HG02588 (cell line): ENCODE data around the gene NELL1.
"Not testable (repeated sequence)": the region's sequence is repeated elsewhere in the genome, so short reads cannot be mapped to it uniquely, and the experiment has no call there.

ENCODE experiments used
- ATAC-seq: cut with Tn5 transposase; IDR thresholded peaks from one replicate; pipeline ENCODE4 v1.9.1; 2021; ENCODE audit warnings: mild to moderate bottlenecking, moderate library complexity; ENCODE audit not compliant: unreplicated experiment

The NELL1 gene

DNA sequence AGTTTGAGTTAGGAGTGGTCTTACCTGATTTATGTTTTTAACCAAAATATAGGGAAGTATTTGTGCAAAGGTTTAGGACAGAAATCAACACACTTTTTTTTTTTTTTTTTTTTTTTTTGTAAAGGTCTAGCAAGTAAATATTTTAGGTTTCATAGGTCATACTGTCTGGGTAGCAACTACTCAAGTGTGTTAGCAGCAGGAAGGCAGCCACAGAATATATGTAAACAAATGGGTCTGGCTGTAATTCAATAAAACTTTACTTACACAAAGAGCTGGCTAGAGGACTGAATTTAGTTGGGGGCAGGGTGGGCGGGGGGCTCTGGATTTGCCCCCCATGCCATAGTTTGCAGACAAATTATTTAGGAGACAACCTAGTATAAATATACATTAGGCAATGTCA lies 510.4 kb downstream of the NELL1 start:
- ATAC-seq = no peak

DNA sequence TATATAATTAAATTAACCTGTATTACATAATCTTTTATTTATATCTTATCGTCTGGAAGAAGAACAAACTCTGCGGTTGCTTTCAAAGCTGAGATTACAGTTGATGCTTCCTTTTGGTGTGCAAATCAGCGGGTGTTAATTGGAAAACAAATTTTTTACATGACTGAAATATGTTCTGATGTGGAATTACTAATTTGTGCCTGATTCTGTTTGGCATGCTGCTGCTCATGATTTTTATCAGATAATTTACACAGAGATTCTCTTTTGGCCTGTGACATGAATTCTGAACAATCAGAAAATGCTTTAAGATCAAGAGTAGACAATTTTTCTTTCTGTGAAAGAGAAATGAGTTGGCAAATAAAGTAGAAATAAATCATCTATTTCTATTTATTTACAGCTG lies 510.8 kb downstream of the NELL1 start:
- ATAC-seq = no peak

DNA sequence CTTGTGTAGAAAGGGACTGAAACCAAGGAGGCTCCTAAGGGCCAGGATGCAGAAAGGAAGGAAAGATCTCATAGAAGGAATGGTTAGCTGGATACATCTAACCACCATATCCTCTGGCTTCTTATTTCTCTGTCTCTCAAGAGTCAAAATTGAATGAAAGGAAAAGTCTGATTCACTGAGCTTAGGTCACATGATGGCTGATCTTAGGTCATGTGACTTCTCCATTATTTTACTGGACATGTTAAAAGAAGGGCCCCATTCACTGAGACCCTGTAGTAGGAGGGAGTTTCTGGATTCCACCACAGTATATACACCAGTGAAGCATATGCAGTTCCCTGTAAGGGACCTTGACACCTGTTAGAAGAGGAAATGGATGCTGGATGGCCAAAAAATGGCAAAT lies 516.6 kb downstream of the NELL1 start:
- no peak for ATAC-seq

DNA sequence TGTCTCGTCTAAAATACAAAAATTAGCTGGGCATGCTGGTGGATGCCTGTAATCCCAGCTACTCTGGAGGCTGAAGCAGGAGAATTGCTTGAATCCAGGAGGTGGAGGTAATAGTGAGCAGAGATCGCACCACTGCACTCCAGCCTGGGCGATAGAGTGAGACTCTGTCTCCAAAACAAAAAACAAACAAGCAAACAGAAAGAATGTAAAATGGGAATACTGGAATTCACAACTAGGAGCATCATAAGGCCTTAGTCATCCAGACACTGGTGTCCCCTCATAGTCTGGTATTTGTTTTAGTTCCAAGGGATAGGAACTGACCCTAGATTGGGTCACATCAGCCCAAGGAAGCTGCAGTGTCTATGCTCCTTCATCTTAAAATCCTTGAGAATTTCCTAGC lies 520.8 kb downstream of the NELL1 start:
- ATAC-seq = no peak

DNA sequence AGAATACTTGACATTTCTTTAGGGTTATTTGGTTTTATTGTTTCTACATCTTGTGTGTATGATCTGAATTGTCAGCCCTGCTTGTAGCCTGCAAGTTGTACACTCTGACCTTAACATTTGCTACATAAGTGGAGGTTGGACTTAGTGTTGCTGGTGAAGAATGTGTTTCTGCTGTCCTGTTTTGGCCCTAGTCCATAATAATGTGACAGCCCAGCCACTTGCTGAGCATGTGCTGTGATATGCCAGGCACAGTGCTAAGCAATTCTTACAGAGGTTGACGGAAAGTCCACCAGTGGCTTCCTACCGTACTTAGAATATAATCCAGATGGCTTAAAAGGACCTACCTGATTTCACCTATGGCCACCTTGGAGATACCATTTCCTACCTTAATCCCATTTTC lies 526.6 kb downstream of the NELL1 start:
- no peak for ATAC-seq

DNA sequence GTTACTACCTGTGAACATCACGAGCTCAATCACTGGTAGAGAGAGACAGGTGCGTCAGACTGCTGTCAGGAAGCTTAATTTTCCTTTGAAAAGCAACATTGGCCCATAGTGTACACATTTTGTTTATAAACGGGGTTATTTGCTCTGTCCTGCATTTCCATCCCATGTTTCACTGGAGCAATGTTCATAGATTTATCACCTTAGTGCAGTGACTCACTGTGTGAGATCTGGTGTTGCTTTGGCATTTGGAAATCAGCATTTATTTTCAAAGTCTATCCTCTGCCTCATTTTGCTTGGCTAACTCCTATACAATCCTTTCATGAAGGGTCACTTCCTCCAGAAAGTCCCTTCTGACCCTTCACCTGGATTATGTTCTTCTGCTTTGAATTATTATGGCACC lies 529.1 kb downstream of the NELL1 start:
- no peak for ATAC-seq

DNA sequence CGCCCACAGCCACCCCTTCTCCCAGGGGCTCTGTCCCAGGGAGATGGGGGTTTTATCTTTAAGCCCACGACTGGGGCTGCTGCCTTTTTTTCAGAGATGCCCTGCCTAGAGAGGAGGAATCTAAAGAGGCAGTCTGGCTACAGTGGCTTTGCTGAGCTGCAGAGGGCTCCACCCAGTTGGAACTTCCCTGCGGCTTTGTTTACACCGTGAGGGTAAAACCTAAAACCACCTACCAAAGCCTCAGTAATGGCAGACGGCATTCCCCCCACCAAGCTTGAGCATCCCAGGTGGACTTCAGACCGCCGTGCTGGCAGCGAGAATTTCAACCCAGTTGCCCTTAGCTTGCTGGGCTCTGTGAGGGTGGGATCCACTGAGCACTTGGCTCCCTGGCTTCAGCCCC lies 535.8 kb downstream of the NELL1 start:
- ATAC-seq = no peak

DNA sequence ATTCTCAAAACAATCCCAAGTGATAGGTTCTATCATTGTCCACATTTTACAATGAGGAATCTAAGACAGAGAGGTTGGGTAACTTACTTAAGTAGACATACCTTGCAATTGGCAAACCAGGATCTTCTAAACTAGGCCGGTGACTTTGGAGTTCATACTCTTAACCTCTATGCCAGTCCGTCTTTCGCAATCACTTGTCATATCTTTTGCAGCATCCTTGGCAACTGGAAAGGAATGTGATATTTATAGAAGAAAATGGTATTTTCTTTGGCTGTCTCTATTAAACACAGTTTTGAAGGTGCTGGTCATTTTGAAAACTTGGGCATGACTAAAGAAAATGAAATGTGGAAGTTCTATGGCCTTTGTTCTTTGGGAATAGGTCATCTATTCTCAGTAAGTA lies 556.5 kb downstream of the NELL1 start:
- no peak for ATAC-seq

DNA sequence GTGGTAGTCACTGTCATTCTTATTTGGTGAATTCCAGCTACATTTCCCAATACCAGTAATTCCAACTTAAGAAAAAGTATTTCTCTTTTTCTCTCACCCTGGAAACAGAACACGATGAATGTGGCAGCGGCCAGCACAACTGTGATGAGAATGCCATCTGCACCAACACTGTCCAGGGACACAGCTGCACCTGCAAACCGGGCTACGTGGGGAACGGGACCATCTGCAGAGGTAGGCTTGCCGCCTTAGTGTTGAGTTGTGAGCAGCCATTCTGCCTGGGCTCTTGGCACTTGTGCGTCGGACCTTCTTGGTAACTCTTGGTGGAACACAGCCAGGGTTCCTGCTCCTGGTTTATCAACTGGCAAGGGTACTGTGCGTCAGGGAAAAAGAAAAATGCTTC lies 559.8 kb downstream of the NELL1 start:
- ATAC-seq = no peak

DNA sequence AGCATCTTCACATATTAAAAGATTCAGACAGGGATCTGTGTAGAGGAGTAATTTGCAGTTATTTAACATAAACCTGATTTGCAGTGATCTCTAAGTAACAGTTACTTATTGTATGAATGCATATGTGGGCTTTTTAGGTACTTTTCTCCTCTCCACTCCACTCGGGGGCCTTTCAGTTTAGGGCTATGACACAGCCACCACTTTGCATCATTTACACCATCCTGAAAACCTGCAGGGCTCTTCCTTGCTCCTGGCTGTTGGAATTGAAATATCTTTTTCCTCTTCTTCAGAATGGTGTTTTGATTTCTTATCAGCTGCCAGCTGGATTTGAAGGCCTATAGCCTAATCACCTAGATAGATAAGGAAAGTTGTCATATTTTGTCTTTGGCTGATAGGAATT lies 580.8 kb downstream of the NELL1 start:
- ATAC-seq = no peak

DNA sequence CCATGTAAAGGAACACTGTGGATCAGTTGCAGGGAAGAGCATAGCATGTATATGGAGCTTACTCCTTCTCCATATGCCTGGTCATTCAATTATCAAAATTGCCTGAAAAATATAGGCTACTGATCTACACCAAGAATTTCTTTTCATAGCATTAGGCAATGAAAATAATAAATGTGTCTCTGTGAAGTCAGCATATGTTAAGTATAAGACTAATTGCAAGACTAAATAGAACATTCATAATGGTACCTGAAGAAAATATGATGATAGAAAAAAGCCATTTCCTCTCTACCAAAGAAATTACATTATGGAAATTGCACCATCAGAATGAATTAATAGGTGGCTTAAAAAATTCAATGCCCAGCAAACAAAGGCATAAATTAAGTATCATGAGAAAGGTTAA lies 584.7 kb downstream of the NELL1 start:
- ATAC-seq = no peak

DNA sequence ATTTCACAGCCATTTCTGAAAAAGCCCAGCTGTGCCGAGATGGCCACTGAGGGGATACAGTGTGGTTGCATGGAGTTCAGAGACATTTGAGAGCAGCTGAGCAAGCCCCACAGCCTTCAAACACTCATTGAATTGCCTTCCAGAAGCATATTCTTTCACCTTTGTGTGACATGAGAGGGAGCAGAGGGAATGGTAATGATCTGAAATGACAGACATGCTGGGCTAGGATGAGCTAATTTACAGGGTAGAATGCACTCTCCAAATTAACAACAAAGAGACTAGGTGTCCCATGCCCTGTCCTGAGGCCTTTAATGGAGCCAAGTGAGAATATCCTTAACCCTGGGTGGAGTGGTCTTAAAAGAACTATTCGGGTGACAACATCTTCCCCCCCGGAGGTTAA lies 585.4 kb downstream of the NELL1 start:
- no peak for ATAC-seq

DNA sequence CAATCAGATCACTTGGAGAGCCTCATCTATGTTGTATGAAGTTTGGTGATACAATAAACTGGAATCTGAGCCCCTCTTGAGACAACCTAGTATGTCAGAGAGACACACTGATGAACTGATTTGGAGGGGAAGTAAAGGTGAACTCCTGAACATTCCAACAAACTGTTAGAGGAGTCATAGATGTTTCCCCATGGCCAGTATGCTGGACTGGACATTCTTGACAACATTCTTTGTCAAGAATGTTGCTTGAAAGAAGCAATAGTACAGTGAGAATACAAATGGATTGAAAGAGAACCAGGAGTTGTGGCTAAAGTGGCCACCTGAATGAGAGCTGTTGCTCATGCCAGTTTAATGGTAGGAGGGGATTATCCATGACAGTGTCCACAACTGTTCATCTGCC lies 588.1 kb downstream of the NELL1 start:
- no peak for ATAC-seq

DNA sequence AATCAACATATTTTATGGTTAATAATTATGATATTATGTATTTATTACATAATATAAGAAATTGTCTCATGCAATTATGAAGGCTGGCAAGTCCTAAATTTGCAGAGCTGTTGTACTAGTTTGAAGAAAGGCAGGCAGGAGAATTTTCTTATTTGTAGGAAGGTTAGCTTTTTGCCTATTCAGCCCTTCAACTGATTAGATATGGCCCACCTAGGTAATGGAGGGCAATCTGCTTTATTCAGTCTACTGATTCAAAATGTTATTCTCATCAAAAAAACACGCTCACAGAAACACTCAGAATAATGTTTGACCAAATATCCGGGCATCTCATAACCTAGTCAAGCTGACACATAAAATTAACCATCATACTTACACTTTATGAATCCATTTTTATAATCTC lies 589.0 kb downstream of the NELL1 start:
- ATAC-seq = no peak

DNA sequence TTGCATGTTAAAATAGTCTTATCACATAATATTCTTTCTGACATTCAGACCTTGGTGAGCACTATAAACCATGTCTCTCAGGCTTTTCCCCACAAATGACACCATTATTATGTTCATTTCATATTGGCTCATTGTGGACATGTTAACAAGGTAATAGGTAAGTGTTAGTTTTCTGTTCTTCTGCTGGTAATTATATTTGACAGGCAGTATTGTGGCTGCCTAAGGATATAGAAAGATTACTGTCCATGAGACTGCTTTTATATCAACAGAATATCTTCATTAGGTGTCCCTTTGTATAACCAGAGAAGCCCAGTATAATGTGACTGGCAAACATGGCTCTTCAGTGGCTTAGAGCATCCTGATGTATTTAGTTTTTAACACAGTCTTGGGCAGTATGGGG lies 590.7 kb downstream of the NELL1 start:
- ATAC-seq = no peak

DNA sequence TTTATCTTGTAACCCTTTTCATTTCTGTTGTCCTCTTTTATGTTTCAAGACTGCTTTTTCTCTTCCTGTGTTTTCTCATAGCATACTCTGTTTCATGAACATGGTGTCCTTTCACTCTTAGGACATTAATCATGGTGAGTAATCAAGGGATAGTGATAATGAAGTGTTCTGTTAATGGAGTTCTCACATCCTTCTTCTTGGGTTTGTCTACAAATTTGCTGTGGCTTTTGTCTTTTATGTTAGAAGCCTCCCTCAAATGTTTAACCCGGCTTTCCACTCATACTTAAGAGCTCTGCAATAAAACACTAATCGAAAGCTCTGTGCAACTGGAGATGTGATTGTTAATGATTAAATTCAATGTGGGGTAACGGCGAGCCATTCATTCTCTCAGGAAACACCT lies 593.6 kb downstream of the NELL1 start:
- no peak for ATAC-seq

DNA sequence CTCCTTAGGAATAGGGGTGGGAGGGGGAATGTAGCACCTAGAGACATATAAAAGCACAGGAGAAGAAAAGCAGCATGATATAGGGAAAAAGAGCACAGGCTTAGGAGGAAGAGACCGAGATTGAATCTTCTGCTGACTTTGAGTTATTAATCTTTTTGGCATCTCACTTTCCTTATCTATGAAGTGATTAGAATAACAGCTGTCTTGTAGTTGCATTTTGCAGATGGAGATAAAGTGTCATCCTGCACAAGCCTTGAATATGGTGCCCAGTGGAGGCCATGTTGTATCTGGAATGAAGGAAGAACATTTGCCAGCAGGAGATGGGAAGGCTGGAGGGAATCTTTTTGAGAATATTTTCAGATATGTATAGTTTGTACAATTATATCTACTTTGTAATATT lies 594.7 kb downstream of the NELL1 start:
- no peak for ATAC-seq

DNA sequence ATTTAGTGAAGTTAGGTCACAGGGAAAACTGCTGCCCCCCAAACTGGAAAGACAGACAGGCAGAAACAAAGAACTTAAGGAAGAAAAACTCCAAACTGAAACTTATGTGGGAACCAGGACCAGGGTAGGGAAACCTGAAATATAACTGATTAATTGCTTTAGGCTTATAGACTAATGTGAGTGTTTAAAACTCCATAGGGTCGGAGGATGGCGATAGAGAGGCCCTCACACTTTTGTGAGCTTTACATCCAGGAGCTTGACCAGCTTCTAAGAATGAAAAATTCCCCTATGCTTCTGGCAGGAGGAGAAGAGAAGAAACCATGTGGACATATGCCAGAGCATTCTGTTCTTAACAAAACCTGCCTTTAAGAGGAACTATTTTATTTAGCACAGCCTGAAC lies 598.6 kb downstream of the NELL1 start:
- no peak for ATAC-seq

DNA sequence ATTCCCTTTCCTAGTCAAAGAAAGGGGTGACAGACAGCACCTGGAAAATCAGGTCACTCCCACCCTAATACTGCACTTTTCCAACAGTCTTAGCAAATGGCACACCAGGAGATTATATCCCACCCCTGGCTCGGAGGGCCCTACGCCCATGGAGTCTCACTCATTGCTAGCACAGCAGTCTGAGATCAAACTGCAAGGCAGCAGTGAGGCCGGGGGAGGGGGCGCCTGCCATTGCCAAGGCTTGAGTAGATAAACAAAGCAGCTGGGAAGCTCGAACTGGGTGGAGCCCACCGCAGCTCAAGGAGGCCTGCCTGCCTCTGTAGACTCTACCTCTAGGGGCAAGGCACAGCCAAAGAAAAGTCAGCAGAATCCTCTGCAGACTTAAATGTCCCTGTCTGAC lies 602.8 kb downstream of the NELL1 start:
- not testable (repeated sequence) for ATAC-seq

DNA sequence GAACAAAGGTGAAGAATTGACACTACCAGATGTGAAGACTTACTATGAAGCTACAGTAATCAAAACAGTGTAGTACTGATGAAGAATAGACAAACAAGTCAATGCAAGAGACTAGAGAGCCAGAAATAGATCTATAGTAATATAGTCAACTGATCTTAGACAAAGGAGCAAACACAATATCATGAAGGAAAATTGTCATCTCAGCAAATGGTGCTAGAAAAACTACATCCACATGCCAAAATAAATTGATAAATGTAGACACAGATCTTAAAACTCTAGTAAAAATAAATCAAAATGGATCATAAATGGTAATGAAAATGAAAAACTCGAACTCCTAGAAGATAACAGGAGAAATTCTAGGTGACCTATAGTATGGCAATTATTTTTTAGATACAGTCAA lies 609.5 kb downstream of the NELL1 start:
- ATAC-seq = no peak

DNA sequence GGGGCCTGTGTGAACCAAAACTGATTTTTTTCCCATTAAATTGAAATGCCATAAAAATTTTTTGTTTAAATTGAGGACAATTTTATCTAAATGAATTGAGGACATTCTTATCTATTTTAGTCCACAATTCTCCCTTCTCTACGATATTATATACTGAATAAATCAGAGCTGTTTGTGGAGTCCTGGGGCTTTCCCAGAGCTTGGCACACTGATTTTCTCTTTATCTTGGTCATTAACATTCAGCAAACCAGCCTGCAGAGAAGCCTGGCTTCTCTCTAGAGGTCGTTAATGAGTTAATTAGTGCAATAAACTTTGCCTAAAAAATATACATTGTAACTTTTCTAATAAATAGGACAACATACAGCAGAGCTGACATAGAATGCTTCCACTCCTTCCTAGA lies 615.7 kb downstream of the NELL1 start:
- ATAC-seq = no peak

DNA sequence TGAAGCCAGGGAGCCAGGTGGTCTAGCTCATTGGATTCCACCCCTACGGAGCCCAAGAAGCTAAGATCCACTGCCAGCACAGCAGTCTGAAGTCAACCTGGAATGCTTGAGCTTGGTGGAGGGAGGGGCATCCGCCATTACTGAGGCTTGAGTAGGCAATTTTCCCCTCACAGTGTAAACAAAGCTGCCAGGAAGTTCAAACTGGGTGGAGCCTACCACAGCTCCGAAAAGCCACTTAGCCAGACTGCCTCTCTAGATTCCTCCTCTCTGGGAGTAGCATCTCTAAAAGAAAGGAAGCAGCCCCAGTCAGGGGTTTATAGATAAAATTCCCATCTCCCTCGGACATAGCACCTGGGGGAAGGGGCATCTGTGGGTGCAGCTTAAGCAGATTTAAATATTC lies 620.3 kb downstream of the NELL1 start:
- ATAC-seq = no peak

DNA sequence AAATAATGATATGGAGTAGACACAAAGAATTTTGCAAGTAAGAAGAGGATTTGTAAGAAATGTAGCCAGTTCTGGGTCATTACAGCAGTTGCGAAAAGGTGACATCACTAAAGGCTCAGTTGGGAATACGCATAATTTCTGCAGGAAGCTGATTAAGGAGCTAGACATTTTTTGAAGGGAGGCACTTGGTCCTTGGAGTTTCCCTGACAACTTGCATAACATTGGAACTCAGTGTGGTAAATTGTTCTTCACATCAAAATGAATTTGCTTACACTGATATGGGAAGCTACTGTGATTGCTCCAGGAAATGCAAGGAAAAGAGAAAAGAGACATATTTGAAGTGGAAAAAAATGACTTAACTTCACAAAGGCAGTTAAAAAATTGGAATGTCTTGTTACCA lies 626.1 kb downstream of the NELL1 start:
- ATAC-seq = no peak

DNA sequence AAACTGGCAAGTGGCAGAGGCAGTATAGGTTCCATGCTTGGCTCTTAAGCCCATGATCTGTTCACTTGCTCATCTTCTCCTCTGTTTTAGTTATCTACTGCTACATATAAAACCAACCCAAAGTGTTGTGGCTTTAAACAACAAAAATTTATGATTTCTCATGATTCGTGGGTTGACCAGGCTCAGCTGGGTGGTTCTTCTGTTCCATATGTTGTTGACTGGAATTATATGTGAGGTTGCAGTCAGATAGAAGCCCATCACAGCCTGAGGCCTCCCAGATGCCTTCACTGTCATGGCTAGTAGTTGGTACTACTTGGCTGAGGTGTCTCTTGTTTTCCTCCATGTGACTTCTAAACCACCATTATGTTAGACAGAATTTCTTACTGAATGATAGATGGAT lies 632.6 kb downstream of the NELL1 start:
- no peak for ATAC-seq
